ENCODE data around the gene CENPU. TPM values are rescaled to one million over a fixed set of nuclear protein-coding genes. Genes with fewer than 3 reads are reported as not detected.

CENPU gene
- total RNA-seq, 5 donors from 2014 or later (not counting 1 experiment from before 2014, with no cell fraction given), result 1.5 to 7.8 (median 3.0) TPM

GRCh38 chr4:184756399-184756798 lies 22.5 kb upstream of the CENPU start:
- Histone ChIP-seq H3K4me1 (ENCODE audit: control insufficient read depth in 1 of 2, extremely low read depth in 1 of 2, insufficient read depth in 2 of 2, low read length in 2 of 2) (no peaks in the 10 kb centered on the region), H3K36me3 (ENCODE audit: control insufficient read depth in 2 of 2, extremely low read depth in 1 of 2, insufficient read depth in 1 of 2, low read length in 1 of 2) (peaks cover 0 to 16% of the 10 kb centered on the region in 2 donors), H3K9me3 (no peaks in the 10 kb centered on the region), H3K27me3 (replicated peaks in 1 of 2; ENCODE audit: control insufficient read depth in 2 of 2, extremely low read depth in 1 of 2, insufficient read depth in 2 of 2, low read length in 1 of 2) (no peaks in the 10 kb centered on the region), H3K4me3 (ENCODE audit: control insufficient read depth in 1 of 2, extremely low read depth in 1 of 2, low read length in 1 of 2) (no peak overlapping the region), H3K27ac (ENCODE audit: low read length) (no peak overlapping the region)
- ATAC-seq (replicated peaks in 1 of 4) (no peak), DNase-seq (no peak)
- Mint-ChIP-seq H3K27ac (no peak overlapping the region), H3K4me3 (no peak overlapping the region), H3K36me3 (peaks cover 50% of the 10 kb centered on the region), H3K9me3 (no peaks in the 10 kb centered on the region), H3K4me1 (peaks cover 0 to under 1% (median under 1%) of the 10 kb centered on the region in 3 donors), H3K27me3 (no peaks in the 10 kb centered on the region)
- CTCF ChIA-PET, result no interaction called here
- POLR2A ChIA-PET, result no interaction called here
- WGBS (ENCODE audit: insufficient coverage), result 83% methylated on average over 1 of the region's 6 CpGs

- Mint-ChIP-seq H3K27ac (no peak overlapping the region), H3K4me1 (no peaks in the 10 kb centered on the region), H3K4me3 (no peak overlapping the region), H3K27me3 (no peaks in the 10 kb centered on the region), H3K9me3 (no peaks in the 10 kb centered on the region), H3K36me3 (peaks cover 49% of the 10 kb centered on the region)
- no peak overlapping the region for H3K4me3 ChIP-seq (ENCODE audit: control insufficient read depth in 1 of 2, extremely low read depth in 1 of 2, low read length in 1 of 2)
- no peaks in the 10 kb centered on the region for H3K9me3 ChIP-seq
- DNase-seq, result no peak
- no peaks in the 10 kb centered on the region for H3K27me3 ChIP-seq (replicated peaks in 1 of 2; ENCODE audit: control insufficient read depth in 2 of 2, extremely low read depth in 1 of 2, insufficient read depth in 2 of 2, low read length in 1 of 2)
- WGBS (ENCODE audit: insufficient coverage), result no CpG with 5 or more reads among the region's 6 CpGs
- no peak for ATAC-seq (replicated peaks in 1 of 4)
- H3K36me3 ChIP-seq (ENCODE audit: control insufficient read depth in 2 of 2, extremely low read depth in 1 of 2, insufficient read depth in 1 of 2, low read length in 1 of 2), result peaks cover 0 to 13% of the 10 kb centered on the region in 2 donors
- no peak overlapping the region for H3K27ac ChIP-seq (ENCODE audit: low read length)
- POLR2A ChIA-PET, result interaction anchor here in 1 of 2 donors (0.7 kb wide), 1 partner anchor 107 kb away, joined by 3 read pairs; no protein-coding TSS in a partner anchor
- CTCF ChIA-PET, result interaction anchor here in 1 of 2 donors (1.3 kb wide), 1 partner anchor 10 kb away, joined by 3 read pairs; no protein-coding TSS in a partner anchor
- H3K4me1 ChIP-seq (ENCODE audit: control insufficient read depth in 1 of 2, extremely low read depth in 1 of 2, insufficient read depth in 2 of 2, low read length in 2 of 2), result no peaks in the 10 kb centered on the region
These were observed 21.4 kb upstream of the CENPU start for GRCh38 chr4:184755278-184755677.

GRCh38 chr4:184752496-184753275 lies 18.8 kb upstream of the CENPU start:
- Mint-ChIP-seq H3K27ac (no peak overlapping the region), H3K36me3 (peaks cover 36% of the 10 kb centered on the region), H3K9me3 (no peaks in the 10 kb centered on the region), H3K27me3 (peaks cover 0 to 3% of the 10 kb centered on the region in 2 donors), H3K4me3 (no peak overlapping the region), H3K4me1 (no peaks in the 10 kb centered on the region)
- H3K27me3 ChIP-seq (replicated peaks in 1 of 2; ENCODE audit: control insufficient read depth in 2 of 2, extremely low read depth in 1 of 2, insufficient read depth in 2 of 2, low read length in 1 of 2), result no peaks in the 10 kb centered on the region
- POLR2A ChIA-PET, result no interaction called here
- H3K9me3 ChIP-seq, result no peaks in the 10 kb centered on the region
- no peaks in the 10 kb centered on the region for H3K4me1 ChIP-seq (ENCODE audit: control insufficient read depth in 1 of 2, extremely low read depth in 1 of 2, insufficient read depth in 2 of 2, low read length in 2 of 2)
- CTCF ChIA-PET, result no interaction called here
- DNase-seq, result no peak
- no peak for ATAC-seq (replicated peaks in 1 of 4)
- WGBS (ENCODE audit: insufficient coverage), result 95% methylated on average over 4 of the region's 9 CpGs
- H3K27ac ChIP-seq (ENCODE audit: low read length), result no peak overlapping the region
- peaks cover 0 to 10% of the 10 kb centered on the region in 2 donors for H3K36me3 ChIP-seq (ENCODE audit: control insufficient read depth in 2 of 2, extremely low read depth in 1 of 2, insufficient read depth in 1 of 2, low read length in 1 of 2)
- no peak overlapping the region for H3K4me3 ChIP-seq (ENCODE audit: control insufficient read depth in 1 of 2, extremely low read depth in 1 of 2, low read length in 1 of 2)

DNA sequence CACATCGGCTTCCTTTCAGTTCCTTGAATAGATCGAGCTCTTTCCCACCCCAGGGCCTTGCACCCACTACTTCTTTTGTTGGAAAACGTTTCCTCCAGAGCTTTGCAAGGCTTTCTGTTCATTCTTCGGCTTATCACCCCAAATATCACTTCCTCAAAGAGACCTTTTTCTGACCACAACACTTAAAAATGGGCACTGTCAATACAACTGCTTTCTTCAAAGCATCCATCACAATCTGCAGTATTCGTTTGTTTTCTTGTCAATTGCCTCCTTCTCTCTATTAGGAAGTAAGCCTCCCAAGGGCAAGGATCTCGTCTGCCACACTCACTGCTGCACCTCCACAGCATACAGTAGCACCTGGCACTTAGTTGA lies 17.7 kb upstream of the CENPU start:
- Mint-ChIP-seq H3K4me1 (peaks cover 1 to 8% (median 6%) of the 10 kb centered on the region in 3 donors), H3K36me3 (peaks cover 28% of the 10 kb centered on the region), H3K4me3 (no peak overlapping the region), H3K27me3 (peaks cover 0 to 3% of the 10 kb centered on the region in 2 donors), H3K9me3 (no peaks in the 10 kb centered on the region), H3K27ac (no peak overlapping the region)
- DNase-seq (no peak), ATAC-seq (replicated peaks in 1 of 4) (no peak)
- peaks cover 0 to 5% of the 10 kb centered on the region in 2 donors for H3K36me3 ChIP-seq (ENCODE audit: control insufficient read depth in 2 of 2, extremely low read depth in 1 of 2, insufficient read depth in 1 of 2, low read length in 1 of 2)
- H3K4me3 ChIP-seq (ENCODE audit: control insufficient read depth in 1 of 2, extremely low read depth in 1 of 2, low read length in 1 of 2), result no peak overlapping the region
- no peaks in the 10 kb centered on the region for H3K27me3 ChIP-seq (replicated peaks in 1 of 2; ENCODE audit: control insufficient read depth in 2 of 2, extremely low read depth in 1 of 2, insufficient read depth in 2 of 2, low read length in 1 of 2)
- ChIA-PET CTCF (no interaction called here), POLR2A (no interaction called here)
- peaks cover 6% of the 10 kb centered on the region in 2 experiments for H3K4me1 ChIP-seq (ENCODE audit: control insufficient read depth in 1 of 2, extremely low read depth in 1 of 2, insufficient read depth in 2 of 2, low read length in 2 of 2)
- 31% methylated on average over 5 of the region's 6 CpGs for WGBS (ENCODE audit: insufficient coverage)
- H3K9me3 ChIP-seq, result no peaks in the 10 kb centered on the region
- no peak overlapping the region for H3K27ac ChIP-seq (ENCODE audit: low read length)

GRCh38 chr4:184750926-184751584 lies 17.2 kb upstream of the CENPU start:
- ChIA-PET POLR2A (no interaction called here), CTCF (interaction anchor here in 1 of 2 donors (0.5 kb wide), 1 partner anchor 35 kb away, joined by 3 read pairs; no protein-coding TSS in a partner anchor)
- WGBS (ENCODE audit: insufficient coverage), result 96% methylated on average over 7 of the region's 8 CpGs
- Mint-ChIP-seq H3K9me3 (no peaks in the 10 kb centered on the region), H3K4me3 (no peak overlapping the region), H3K27ac (no peak overlapping the region), H3K27me3 (peaks cover 0 to 3% of the 10 kb centered on the region in 2 donors), H3K4me1 (peaks cover 6 to 13% (median 11%) of the 10 kb centered on the region in 3 donors), H3K36me3 (peaks cover 26% of the 10 kb centered on the region)
- Histone ChIP-seq H3K4me3 (ENCODE audit: control insufficient read depth in 1 of 2, extremely low read depth in 1 of 2, low read length in 1 of 2) (no peak overlapping the region), H3K27ac (ENCODE audit: low read length) (no peak overlapping the region), H3K27me3 (replicated peaks in 1 of 2; ENCODE audit: control insufficient read depth in 2 of 2, extremely low read depth in 1 of 2, insufficient read depth in 2 of 2, low read length in 1 of 2) (no peaks in the 10 kb centered on the region), H3K9me3 (no peaks in the 10 kb centered on the region), H3K4me1 (ENCODE audit: control insufficient read depth in 1 of 2, extremely low read depth in 1 of 2, insufficient read depth in 2 of 2, low read length in 2 of 2) (peaks cover 11% of the 10 kb centered on the region in 2 experiments), H3K36me3 (ENCODE audit: control insufficient read depth in 2 of 2, extremely low read depth in 1 of 2, insufficient read depth in 1 of 2, low read length in 1 of 2) (peaks cover 0 to 1% of the 10 kb centered on the region in 2 donors)
- ATAC-seq (replicated peaks in 1 of 4), result no peak
- DNase-seq, result no peak

- POLR2A ChIA-PET, result no interaction called here
- WGBS (ENCODE audit: insufficient coverage), result 96% methylated on average over 7 of the region's 8 CpGs
- peaks cover 8% of the 10 kb centered on the region for H3K36me3 Mint-ChIP-seq
- Histone ChIP-seq H3K4me3 (ENCODE audit: control insufficient read depth in 1 of 2, extremely low read depth in 1 of 2, low read length in 1 of 2) (no peak overlapping the region), H3K9me3 (no peaks in the 10 kb centered on the region), H3K4me1 (ENCODE audit: control insufficient read depth in 1 of 2, extremely low read depth in 1 of 2, insufficient read depth in 2 of 2, low read length in 2 of 2) (peaks cover 14 to 15% of the 10 kb centered on the region in 2 experiments), H3K36me3 (ENCODE audit: control insufficient read depth in 2 of 2, extremely low read depth in 1 of 2, insufficient read depth in 1 of 2, low read length in 1 of 2) (no peaks in the 10 kb centered on the region), H3K27ac (ENCODE audit: low read length) (no peak overlapping the region), H3K27me3 (replicated peaks in 1 of 2; ENCODE audit: control insufficient read depth in 2 of 2, extremely low read depth in 1 of 2, insufficient read depth in 2 of 2, low read length in 1 of 2) (no peaks in the 10 kb centered on the region)
- H3K4me3 Mint-ChIP-seq, result no peak overlapping the region
- H3K4me1 Mint-ChIP-seq, result peaks cover 11 to 17% (median 15%) of the 10 kb centered on the region in 3 donors
- no peak overlapping the region for H3K27ac Mint-ChIP-seq
- DNase-seq (no peak), ATAC-seq (replicated peaks in 1 of 4) (no peak)
- peaks cover 0 to 3% of the 10 kb centered on the region in 2 donors for H3K27me3 Mint-ChIP-seq
- CTCF ChIA-PET, result no interaction called here
- no peaks in the 10 kb centered on the region for H3K9me3 Mint-ChIP-seq
These were observed 14.4 kb upstream of the CENPU start for GRCh38 chr4:184748251-184748652.

Measured in T-cell (primary cell).